GM18868 (cell line): Measurements from ENCODE around the gene ZSCAN20.

ENCODE experiments used
- ATAC-seq: cut with Tn5 transposase; IDR thresholded peaks from one replicate; pipeline ENCODE4 v1.9.1; 2021; ENCODE audit warnings: mild to moderate bottlenecking, moderate library complexity; ENCODE audit not compliant: unreplicated experiment

The ZSCAN20 gene

DNA sequence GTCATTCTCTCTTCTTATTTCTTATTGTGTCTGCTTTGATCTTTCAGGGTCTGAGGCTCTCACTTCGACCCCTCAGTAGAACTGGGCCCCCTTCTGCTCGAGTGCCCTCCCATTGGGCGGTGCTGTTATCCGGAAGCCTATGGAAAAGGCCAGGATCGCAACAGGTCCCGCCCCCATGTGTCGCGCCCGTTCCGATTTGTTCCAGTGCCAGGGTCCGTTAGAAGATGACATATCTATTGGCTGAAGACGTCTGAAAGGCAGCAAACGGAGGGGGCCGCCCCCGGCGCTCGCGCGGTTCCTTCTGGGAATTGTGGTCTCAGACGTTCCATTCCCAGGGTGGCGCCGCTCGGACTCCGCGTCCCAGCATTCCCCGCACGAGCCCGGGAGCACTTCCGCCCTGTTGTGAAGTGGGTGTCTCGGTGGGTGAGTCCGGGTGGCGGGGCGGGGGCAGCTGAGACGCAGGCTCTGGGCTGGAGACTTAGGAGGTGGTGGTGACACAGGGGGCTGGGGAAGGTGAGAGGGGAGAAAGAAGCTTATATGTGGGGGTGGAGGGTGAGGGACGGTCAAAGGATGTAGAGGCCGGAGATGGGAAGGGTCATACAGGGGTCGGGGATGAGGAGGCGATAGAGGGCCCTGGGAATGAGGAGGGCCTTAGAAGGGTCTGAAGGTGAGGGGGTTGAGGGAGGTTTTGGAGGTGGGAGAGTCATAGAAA, at the start of gene ZSCAN20:
TSS of gene ZSCAN20 (plus strand) at position 377 of the 712 bp plus-strand sequence. CDS start 6,644 bp downstream, outside the sequence.
- peak; percentile 90 for ATAC-seq

DNA sequence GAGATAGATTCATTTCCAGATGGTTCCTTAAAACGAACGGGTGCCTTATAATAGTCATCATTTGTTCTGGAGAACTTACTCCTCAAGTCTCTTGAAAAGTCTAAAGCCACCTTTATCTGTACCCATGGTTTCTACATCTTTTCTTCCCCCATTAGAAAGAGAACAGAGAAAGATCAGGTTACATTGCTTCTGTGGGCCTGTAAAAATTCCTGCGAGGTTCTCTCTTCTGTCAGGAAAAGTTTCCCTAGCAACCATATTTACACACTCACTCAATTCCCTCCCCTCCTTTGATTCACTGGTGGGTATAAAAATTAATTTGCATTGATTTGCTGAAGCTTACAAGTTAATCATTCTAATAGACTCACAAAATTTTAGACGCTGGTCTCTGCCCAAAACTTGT, 48.2 kb upstream of the ZSCAN20 start:
- ATAC-seq: no peak

DNA sequence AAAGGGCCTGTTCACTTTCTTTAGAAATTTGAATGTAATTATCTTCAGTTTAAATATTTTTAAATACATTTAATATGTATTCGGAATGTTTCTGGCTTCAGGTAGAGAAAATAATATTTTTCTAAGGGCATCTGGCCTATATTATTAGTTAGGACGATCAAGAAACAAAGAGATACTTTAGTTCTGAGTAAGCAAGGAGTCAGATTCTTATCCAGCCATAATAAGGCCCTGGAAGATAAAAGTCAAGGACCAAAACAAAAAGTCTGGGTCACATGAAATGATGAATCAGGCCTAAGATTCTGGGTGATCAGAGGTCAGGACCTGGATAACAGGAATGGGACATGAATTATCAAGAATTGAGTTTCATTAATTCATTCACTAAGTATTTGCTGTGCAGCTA, 47.8 kb upstream of the ZSCAN20 start:
- ATAC-seq: no peak

DNA sequence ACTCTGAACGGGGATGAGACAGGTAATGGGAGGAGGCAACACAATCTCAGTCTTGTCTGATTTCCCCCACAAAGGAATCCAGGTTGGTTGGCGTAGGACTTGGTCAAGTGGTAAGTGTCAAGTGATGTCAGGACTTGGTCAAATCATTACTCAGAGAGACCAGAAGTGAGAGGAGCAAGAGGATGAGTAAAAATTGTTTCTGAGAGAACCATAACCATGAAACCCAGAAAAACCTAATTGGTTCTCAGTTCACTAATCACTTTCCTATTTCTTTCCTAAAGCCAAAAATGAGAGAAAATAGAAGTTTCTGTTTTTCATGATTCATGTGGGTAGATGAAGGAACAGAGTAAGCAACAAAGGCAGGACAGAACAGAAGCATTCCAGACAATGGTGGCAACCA, 46.5 kb upstream of the ZSCAN20 start:
- ATAC-seq: no peak

DNA sequence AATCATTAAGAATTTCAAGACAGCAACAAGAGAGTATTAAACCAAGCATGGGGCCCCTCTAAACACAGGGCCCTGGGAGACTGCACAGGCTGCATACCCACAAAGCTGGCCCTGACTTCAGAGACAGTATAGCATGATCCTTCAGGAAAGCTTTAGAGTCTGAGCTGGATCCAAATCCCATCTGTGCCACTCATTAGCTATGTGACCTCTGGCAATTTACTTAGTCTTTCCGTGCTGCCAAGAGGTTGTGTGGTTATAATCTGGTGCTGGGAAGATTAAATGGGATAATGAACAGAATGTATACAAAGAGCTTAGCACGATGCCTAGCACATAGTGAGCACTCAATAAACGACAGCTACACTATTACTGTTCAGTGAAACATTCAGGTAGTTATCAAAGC, 45.5 kb upstream of the ZSCAN20 start:
- no peak for ATAC-seq

DNA sequence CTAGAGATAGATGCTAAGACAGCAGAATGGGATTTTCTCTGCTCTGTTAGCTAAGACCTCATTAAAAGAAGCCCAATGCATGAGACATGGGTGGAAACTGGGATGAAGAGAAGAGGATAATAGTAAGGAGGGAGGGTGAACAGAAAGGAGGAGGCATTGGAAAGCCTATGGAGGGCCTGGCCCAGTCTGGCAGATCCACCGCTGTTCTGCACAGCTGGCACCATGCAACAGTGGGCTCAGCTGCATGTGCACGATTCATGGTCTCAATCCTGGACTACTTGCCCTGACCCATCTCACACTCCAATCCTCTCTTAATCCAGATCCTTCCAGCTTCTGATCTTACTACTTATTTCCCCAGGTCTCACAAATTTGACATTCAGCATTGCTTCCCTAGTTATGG, 43.8 kb upstream of the ZSCAN20 start:
- ATAC-seq: no peak

DNA sequence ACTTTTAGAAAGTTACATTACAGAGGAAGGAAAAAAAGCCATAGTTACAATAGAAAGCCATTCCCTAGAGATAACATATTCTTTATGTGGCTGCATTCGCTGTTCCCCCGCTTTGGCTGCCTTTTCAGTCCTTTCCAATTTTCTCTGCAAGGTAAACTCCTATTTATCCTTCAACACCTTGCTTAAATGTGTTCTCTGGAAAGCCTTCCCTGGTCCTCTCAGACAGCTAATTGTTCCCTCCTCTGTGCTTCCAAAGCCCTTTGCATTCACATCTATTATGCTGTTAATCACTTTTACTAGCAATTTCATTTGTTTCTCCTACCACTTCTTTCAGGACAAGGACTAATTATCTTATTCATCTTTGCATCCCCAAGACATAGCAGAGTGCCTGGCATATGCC, 43.1 kb upstream of the ZSCAN20 start:
- ATAC-seq: no peak

DNA sequence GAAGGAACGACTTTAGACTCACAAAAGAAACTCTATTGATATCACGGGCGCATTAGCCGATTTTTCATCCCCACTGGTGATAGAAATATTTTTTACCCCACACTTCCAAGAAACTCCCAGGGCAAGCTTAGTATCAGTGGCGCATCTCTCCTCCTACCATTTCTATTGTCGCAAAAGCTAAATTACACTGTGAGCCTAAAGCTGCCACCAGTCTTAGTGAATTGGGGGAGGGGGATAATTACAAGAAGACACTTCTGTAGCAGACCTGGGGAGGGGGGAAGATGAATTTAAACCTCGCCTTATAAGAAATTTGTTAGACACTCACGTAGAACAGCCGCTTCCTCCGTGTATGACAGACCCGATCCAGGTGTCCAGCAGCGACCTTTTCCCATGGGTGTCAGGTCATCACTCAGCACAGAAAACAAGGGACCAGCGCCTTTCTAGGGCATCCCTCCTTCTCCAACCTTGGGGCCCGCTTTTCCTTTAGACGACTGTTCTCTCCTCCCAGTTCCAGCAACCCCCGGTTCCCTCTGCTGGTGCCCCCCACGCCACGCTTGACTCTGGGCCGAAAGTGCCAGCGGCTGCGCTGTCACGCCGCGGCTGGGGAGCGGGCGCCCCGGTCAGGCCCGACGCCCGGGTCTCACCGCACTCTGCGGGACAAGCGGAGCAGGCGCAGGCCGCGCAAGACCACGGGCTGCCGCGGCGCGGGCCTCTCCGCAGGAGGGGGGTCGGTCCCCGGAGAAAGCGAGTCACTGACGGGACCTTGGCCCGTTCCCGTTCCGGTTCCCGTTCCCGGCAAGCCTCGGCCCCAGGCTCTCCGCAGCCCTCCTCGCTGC, 42.4 kb upstream of the ZSCAN20 start:
- ATAC-seq: no peak

DNA sequence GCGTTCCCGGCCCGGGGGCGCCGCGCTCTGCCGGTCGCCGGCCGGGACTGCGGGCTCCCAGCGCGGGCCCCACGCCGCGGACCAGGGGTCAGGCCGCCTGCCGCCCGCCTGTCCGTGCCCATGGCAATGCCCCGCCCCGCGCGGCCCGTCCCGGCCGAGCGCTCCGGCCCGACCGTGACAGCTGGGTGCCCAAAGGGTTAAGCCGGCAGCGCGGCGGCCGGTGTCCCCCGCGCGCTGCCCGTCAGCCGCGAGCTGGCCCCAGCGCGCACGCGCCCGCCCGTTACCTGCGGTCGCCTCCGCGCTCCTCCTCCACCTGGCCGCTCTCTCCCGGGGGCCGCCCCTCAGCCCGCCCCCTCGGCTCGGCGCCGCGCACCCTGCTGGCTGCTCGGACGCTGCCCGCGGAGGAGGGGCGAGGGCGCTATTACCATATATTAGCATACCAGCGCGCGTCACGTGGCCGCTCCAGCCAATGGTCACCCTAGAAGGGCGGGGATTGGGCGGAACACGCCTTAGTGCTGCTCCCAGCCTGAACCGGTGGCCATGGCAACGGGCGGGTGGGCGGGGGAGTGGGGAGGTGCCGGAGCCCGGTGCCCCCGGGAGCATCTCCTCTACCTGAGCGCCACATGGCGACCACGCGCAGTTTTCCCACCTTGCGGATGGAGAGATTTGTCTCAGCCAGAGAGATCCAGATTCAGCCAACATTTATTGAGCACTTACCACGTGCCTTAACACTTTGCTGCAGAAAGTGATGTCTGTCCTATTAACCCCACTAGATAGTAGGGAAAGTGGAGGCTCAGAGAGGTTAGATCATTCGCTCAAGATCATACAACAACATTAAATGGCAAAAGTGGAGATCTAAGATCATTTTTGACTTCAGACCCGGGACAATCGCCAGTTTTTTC, 41.5 kb upstream of the ZSCAN20 start, which contains the start of gene PHC2:
TSS of gene PHC2 (minus strand) at position 404 of the 902 bp plus-strand sequence. CDS start 55,556 bp downstream, outside the sequence.
- ATAC-seq: peak; percentile 93

DNA sequence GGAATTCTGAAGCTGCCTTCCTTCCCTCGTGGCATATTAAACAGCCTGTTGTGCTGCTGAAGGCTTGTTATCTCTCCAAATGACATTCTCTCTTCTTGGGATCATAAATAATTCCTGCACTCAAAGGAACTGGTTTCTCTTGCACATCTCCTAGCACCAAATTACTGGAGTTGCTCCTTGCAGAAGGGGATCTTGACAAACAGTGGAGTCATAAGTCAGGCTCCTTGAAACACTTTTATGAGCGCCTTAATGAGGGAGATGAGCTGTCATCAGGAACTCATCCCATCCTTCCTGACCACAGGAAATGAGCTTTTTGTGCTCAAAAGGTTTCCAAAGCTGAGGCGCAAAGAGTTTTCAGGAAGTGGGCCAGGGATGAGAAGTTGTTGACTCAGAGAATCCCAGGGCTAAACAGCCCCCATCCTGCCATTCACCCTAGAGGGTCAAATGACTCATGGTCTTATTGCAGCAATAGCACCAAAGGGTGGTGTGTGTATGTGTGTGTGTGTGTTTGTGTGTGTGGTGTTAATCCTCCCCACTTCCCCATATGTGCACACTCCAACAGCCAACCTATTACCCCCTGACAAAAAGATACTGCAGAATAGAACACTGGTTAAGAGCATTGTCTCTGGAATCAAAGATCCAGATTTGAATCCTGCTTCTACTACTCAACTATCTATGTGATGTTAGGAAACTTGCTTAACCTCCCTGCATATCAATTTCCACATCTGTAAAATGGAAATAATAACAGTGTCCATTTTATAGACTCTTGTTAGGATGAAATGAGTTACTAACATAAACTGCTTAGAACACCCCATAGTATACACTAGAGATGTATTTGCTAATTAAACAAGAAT, 38.7 kb upstream of the ZSCAN20 start:
- ATAC-seq: no peak

DNA sequence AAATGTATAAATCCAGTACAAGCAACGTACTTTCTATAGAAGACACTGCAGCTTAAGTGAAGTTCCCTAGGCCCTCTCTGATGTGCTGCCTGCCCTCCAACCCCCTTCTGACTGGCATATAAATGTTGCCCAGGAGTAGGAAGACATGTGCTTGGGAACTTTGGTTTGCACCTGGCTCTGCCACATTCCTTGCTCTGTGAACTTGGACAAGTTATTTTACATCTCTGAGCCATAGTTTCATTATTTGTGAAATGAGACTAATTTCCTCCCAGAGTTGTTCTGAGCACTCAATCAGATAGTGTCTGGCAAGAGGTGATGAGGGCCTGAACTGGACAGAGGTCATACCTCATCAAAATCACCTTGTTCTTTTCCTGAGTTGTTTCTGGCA, 38.1 kb upstream of the ZSCAN20 start:
- no peak for ATAC-seq

DNA sequence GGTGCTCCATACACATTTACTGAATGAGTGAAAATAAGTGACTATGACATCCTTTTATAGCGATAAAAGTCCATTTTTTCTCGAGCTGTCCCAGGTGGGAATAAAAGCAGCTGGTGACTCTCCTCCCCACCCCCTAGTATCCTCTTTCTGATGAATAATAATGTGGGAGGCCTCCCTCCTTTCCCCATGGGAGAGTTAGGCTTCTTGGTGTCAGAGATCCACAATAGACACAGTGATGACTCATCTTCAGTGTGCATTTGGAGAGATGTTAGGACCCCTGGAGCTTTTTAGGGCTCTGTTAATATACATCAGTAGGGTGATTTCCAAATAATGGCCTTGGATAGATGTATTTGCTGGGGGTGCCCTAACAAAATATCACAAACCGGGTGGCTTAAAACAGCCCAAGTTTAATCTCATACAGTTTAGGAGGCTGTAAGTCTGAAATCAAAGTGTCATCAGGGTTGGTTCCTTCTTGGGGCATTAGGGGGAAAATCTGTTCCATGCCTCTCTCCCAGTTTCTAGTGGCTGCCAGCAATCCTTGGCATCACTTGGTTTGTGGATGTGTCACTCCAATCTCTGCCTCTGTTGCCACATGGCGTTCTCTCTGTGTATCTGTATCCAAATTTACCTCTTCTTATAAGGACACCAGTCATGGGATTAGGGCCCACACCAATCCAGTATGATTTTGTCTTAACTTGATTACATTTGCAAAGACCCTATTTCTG, 37.2 kb upstream of the ZSCAN20 start:
- ATAC-seq: no peak

DNA sequence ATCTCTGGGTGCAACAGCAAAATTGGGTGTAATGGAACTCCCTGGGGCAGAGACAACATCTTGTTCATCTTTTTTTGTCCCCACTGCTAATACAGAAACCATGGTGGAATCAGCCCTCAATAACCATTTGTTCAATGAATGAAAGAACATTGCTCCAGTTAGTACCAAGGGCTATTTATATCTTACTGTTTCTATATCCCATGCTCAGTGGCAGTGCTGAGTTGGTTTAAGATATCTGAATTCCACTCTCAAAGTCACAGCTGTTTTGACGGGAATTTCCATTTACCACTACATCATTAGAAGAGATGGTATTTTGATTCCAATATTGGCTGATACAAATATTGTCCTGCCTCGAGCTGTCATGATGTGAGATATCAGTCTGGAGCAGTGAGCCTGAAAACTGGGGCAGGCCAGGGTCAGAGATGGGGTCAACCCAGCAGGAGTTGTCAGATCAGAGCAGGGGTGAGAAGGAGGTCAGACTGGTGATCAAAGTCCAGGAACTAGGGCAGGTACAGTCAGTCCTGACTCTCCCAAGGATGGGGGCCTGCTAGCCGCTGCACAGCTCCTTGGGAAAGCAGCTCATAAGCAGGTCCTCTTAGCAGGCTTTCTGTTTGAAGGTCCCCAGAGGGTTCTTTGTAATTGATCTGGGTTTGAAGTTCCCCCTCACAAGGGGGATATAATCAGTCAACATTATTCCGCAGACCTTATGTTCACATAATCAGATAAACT, 35.7 kb upstream of the ZSCAN20 start:
- ATAC-seq: no peak

DNA sequence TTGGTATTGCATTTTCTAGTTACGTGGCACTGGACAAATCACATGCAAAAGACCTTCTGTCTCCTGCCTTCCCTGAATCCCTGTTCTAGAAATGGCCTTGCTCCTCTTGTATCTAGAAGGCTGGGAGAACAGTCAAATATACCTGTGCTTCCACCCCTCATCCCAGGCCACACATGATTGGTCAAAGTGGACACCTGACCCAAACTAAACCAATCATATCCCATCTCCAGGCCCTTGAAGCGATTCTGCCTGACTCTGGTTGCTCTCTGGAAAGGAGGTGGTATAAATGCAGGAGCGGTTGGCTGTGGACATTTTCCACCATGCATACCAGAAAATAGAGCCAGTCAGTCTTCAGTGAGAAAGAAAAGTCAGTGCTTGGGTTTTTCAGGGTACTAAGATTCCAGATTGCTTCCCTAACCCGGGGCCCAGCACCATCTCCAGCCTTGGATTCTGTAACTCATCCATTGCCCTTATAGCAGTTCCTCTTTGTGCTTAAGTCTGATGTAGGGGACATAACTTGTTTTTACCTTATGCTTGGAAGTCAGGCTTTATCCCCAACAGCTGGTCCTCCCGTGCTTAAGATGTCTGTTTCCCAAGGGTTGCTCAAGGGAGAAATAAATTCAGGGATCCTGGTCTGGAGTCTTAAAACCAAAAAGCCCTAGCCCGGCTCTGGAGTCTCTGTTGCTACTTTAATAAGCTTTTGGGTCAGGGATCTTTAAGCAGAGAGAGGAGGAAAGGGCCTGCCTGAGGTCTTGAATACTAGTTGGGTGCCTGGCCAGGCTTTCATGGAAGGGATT, 33.9 kb upstream of the ZSCAN20 start:
- ATAC-seq: no peak

DNA sequence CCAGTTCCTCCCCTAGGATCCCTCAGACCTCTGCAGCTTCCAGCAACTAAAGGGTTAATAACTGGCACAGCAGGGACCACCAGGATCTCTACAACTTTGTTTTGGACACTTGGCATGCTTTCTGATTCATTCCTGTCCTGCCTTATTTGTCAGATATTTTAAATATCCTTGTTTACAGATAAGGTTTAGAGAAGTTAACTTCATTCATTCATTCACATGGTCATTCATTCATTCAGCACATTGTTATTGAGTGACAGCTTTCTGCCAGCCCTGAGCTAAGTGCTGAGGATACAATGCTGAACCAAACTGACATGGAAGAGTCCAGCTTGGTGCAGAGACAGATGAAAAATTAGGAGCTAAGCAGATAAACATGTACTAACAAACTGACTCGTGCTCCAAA, 32.8 kb upstream of the ZSCAN20 start:
- ATAC-seq: no peak

DNA sequence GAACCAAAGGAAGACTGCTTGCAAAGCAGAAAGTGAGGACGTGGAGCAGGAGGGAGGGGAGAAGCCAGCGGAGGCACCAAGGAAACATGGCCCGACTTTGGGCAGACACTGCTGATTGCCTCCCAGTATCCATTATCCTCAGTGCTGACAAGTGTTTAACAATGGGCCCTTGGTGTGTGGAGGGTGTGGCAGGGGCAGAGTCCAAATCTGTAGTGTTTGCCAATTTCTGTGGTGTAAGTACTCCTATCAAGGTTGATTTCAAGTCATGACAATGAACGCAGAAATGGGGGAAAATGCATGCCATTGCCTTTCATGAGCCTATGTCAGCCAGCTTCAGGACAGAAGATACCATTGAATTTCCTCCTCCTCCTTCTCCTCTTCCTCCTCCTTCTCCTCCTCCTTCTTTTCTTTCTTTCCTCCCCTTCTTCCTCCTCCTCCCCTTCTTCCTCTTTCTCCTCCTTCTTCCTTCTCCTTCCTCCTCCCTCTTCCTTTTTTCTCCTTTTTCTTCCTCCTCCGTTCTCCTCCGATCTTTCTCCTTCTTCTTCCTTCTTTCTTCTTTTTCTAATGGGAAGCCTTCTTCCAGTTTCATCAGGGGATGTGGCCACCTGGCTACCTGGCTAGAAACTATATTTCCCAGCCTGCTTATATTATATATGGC, 31.2 kb upstream of the ZSCAN20 start:
- ATAC-seq: no peak

DNA sequence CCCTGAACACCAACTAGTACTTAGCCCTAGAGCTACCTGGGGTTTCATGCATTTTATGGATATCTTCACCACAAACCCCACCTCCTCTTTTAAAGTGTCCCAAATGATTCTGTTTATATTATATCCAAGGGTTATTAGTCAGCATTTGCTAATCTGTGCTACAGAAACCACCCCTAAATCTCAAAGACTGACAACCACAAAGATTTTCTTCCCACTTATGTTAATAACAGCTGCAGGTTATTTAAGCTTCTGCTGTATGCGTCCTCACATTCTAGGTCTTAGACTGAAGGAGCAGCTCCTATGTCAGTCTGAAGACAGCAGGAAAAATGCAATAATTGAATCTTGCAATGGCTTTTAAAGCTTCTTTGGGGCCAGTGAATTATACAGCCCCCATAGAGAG, 30.3 kb upstream of the ZSCAN20 start:
- ATAC-seq: no peak
